Measurements from ENCODE around the gene ATG7.
"Not testable (repeated sequence)": the region's sequence is repeated elsewhere in the genome, so short reads cannot be mapped to it uniquely, and the experiment has no call there.

DNA sequence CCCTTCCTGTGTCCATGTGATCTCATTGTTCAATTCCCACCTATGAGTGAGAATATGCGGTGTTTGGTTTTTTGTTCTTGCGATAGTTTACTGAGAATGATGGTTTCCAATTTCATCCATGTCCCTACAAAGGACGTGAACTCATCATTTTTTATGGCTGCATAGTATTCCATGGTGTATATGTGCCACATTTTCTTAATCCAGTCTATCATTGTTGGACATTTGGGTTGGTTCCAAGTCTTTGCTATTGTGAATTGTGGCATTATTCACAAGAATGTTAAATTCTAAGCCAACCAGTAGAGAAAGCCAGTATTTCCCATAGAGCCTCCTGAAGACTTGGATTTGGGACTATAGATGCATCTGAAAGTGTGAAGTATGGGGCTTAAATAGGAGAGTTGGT lies 230.2 kb downstream of the ATG7 start:
- TF ChIP-seq CTCF, EZH2phosphoT487, EZH2 (IDR thresholded peaks at IDR 0.05): not testable (repeated sequence)

Data from neural progenitor cell (in vitro differentiated cells).